Prostate gland (tissue), 2 donors: ENCODE data around the gene PDS5B.

Experiments
- CTCF ChIP-seq, 4 experiments: fragments of 200-600 bp in 2 of 4; fragments of 450-650 bp in 2 of 4; sonication (generic) in 2 of 4; IDR thresholded peaks; 1 replicate in 3 of 4; 2 replicates in 1 of 4; pipeline ENCODE4 v1.5.1; 2016 to 2019; ENCODE audit warnings: antibody characterized with exemption in 4 of 4, mild to moderate bottlenecking in 2 of 4, moderate library complexity in 2 of 4
- POLR2AphosphoS5 ChIP-seq: sonication (generic); formaldehyde crosslinking; IDR thresholded peaks from one replicate; pipeline ENCODE4 v1.6.1; 2017; ENCODE audit warnings: antibody characterized with exemption

GRCh38 chr13:32728327-32728726, 142.1 kb downstream of the PDS5B start:
- TF ChIP-seq CTCF (IDR thresholded peaks at IDR 0.05): no peak
- no peak for TF ChIP-seq POLR2AphosphoS5
